SU-DHL-6 (cell line): ENCODE data around the gene UQCC2.

Experiments
- EZH2phosphoT487 ChIP-seq: fragments of 200-600 bp; sonication (generic), shearing (Covaris generic); conservative IDR thresholded peaks from 2 replicates; pipeline ENCODE4 v1.6.1; 2018; ENCODE audit warnings: mild to moderate bottlenecking, antibody characterized with exemption, low read length, moderate library complexity, mixed read lengths
- TF ChIP-seq, protein P1 (sequence below): fragments of 200-600 bp; sonication (generic); IDR thresholded peaks from one replicate; pipeline ENCODE4 v1.5.1; 2017; ENCODE audit warnings: antibody characterized with exemption, mild to moderate bottlenecking, low read length, moderate library complexity; ENCODE audit not compliant: insufficient read depth, poor library complexity, severe bottlenecking

DNA sequence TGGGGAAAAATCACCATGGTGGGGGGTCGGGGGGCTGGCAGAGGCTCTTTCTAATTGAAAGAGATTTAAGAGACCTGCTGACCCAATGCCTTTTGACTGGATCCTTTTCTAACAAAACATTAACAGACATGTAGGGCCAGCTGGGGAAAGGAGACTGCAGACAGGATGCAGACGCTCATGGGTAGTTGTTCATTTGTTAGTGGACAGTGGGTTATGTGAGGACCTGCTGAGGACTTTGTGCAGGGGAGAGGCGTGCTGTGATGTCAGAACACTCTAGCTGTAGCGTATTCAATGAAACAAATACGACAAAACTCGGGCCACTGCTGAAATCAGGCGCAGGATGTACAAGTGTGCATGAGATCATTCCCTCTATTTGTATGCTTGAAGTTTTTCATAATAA is 34.0 kb upstream of the UQCC2 start:
- TF ChIP-seq, protein P1, sequence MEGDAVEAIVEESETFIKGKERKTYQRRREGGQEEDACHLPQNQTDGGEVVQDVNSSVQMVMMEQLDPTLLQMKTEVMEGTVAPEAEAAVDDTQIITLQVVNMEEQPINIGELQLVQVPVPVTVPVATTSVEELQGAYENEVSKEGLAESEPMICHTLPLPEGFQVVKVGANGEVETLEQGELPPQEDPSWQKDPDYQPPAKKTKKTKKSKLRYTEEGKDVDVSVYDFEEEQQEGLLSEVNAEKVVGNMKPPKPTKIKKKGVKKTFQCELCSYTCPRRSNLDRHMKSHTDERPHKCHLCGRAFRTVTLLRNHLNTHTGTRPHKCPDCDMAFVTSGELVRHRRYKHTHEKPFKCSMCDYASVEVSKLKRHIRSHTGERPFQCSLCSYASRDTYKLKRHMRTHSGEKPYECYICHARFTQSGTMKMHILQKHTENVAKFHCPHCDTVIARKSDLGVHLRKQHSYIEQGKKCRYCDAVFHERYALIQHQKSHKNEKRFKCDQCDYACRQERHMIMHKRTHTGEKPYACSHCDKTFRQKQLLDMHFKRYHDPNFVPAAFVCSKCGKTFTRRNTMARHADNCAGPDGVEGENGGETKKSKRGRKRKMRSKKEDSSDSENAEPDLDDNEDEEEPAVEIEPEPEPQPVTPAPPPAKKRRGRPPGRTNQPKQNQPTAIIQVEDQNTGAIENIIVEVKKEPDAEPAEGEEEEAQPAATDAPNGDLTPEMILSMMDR, result no peak
- no peak for TF ChIP-seq EZH2phosphoT487
